Activated T-cell treated with anti-CD3 and anti-CD28 coated beads for 1 hour (primary cell): ENCODE results near the gene CCNK.

ENCODE experiments used
- DNase-seq: peaks from one replicate; pipeline ENCODE4 v3.0.0-alpha.2; 2020; ENCODE audit warnings: low read depth

Gene CCNK

DNA sequence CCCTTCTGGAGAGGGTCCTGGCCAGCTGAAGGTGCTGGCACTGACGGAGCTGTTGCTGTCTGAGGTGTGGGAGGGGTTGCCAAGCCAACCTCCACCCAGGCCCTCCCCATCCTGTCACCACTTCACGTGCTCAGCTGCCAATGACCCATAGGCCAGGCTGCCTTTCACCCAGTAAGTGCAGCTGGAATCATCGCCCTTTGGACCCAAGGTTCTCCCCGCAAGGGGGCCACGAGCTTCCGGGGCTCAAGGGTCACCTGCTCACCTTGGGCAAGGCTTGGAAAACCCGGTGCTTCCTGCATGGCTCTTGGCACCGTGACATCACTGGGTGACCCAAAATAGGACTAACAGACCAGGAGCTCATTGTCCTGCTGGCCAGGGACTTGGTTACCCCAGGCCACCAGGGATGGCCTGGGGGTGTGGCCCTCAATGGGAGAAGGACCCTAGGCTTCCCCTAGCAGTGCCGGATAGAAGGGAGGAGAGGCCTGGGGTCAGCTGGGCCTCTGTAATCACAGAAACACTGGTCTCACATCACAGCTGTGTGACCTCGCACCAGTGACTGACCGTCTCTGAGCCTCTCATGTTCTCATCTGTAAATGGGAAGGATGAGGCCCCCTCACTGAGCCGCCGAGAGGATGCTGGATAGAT is 71.5 kb downstream of the CCNK start:
- no peak for DNase-seq

DNA sequence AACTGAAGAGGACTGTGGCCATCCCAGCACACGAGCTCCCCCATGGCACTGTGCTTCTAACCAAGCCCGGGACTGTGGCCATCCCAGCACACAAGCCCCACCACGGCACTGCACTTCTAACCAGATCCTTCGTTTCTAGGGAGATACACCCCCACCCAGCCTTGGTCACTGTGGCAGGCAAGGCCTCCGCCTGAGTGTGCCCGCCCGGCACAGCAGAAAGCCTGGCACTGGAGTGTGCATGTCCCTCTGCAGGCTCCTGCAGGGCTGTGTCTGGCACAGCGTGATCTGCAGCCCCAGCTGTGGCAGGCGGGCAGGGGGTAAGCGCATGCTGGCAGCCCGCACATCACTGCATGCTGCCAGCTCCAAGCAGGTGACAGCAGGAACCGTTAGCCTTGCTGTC is 73.0 kb downstream of the CCNK start:
- no peak for DNase-seq

DNA sequence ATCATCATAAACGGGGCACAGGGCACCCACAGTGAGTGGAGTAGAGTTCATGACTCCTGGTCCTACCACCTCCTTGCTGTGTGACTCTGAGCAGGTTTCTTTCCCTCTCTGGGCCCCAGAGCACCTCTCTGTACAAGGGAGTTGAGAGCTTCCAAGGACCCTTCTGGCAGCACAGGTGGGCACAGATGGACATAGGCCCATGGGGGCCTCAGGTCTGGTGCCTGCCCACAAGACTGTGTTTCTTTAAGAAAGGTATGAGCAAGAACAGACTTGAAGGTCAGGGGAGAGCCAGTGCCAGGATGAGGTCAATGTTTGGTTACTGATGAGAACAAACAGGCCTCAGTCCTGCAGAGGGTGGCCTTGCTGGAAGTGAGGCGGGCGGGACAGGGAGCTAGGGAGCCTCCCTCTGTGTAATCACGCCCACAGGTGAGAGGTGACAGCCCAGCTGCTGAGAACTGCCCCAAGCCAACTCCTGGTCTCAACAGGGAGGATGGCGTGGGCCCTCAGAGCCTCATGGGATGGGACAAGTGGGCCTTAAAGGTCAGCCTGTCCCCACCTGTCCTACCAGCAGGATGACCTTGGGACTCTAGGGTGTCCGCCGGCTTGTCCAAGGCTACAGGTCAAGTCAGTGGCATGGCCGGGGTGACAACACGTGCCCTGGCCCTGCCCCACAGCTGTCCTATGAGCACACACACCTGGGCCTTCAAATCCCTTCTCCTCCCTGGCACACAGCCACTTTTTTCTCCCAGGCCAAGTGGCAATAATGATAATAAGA is 73.7 kb downstream of the CCNK start:
- DNase-seq, result no peak

DNA sequence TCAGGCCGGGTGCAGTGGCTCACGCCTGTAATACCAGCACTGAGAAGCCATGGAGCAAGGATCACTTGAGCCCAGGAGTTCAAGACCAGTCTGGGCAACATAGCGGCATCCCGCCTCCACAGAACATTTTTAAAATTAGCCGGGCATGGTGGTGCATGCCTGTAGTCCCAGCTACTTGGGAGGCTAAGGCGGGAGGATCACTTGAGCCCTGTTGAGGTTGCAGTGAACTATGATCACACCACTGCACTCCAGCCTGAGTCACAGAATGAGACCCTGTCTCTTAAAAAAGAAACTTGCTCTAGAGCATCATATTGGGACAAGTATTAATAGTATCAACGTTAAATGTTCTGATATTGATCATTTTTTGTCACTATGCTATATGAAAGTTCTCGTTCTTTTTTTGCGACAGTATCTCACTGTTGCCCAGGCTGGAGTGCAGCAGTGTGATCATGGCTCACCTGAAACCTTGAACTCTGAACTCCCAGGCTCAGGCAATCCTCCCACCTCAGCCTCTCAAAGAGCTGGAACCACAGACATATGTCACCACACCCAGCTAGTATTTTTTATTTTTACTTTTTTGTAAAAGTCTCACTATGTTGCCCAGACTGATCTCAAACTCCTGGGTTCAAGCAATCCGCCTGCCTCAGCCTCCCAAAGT is 75.1 kb downstream of the CCNK start:
- no peak for DNase-seq

DNA sequence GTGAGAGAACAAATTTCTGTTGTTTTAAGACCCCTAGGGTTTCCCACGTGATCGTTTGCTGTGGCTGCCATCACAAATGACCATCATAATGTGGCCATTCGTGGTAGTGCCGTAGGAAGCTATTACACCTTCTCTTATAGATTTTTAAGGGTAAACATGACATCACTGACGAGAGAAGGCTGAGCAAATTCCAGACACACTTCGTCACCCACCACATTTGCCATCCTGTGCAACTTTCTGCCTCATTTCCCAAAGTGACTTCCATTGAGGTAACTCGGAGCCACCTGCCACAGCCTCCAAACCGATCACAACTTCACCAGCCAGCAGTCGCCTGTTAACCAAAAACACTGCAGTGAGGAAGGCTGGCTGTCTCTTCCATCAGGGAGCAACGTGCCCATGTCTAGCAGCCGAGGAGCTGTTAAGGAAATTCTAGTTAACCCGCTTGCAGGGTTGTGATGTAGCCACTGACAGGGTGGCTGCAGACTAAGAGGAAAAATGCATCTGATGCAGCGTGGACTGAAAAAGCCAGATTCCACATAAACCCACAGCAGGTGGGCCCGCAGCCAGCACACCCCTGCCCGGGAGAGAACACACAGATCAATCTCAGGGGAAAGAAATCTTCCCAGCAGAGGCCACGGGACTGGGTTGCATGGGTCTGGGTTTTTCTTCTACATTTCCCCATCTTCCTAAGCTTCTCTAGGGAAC is 78.2 kb downstream of the CCNK start:
- DNase-seq, result no peak

DNA sequence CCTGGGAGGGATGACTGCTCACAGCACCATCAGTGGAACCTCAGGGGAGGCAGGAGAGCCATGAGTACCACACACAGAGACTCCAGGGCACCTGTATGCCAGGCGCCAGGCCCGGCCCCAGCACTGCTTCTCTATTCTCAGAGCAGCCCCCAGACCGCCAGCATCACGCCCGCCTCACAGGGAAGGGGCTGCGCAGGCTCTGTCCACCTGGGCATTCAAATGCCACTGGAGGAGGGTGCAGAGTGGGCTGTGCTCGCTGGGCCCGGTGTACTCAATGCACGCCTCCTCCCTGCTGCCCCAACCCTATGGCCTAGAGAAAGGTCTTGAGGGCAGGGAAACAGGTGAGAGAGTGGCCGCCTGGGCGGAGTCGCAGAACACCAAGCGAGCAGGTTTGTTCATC is 79.2 kb downstream of the CCNK start:
- DNase-seq, result no peak

DNA sequence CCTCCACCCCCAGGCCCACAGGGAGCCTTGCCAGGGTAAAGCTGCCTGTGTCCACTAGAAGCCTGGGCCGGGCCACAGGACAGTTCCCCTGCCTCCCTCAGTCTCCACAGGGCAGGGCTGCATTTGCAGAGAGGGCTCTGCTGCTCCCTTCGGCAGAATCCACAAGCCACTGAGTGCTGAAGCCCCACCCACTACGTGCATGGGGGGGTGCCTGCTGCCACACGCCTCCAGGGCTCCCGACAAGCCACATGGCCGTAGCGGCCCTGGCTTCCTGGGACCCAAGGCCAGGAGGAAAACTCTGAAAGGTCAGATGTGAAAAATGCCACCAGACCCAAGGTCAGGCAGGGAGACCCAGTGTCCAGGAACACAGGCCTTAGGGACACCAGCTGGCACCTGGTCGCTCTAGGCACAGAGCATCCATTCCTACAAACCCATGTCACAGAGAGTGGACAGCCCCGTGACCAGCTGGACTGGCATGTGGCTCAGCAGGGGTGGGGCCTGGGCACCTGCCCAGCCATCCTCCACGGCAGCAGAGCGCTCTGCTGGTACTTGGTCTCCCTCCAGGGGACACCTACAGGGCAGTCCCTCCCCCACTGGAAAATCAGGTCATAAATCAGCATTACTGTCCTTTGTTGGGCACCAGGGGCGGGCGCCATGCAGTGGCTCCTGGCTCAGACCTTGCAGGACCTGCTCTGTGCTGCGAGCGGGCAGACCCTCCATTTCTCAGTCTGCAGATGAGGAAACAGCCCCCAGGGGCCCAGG is 79.9 kb downstream of the CCNK start:
- no peak for DNase-seq

DNA sequence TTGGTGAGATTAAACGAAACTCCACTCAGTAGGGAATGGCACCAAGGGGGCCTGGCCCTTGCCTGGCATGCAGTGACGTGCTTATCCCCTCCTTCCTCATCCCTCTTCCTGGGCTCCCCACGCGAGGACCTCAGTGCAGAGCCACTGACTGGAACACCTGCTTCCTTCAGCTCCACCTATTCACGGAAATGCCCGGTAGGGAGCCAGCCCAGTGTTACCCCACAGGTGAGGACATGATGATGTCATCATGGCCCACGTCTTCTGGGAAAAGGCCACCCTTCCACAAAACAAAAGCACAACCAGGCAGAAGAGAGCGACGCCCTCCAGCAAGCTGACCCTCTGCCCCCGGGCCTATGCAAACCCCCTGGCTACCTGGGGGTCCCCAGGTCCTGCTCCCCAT is 80.7 kb downstream of the CCNK start:
- DNase-seq, result no peak
